Measurements from ENCODE around the gene PFDN1.

PFDN1 gene

GRCh38 chr5:140295414-140295813 is 7.5 kb downstream of the PFDN1 start:
- FAIRE-seq = no peak

GRCh38 chr5:140294753-140295152 is 8.1 kb downstream of the PFDN1 start:
- no peak for FAIRE-seq

- FAIRE-seq = no peak
These were observed 9.1 kb downstream of the PFDN1 start for GRCh38 chr5:140293849-140294100.

- FAIRE-seq = no peak
These were observed 9.6 kb downstream of the PFDN1 start for GRCh38 chr5:140293091-140293848.

- no peak for FAIRE-seq
These were observed 10.5 kb downstream of the PFDN1 start for GRCh38 chr5:140292212-140293036.

- FAIRE-seq = no peak
These were observed 14.9 kb downstream of the PFDN1 start for GRCh38 chr5:140287801-140288521.

- FAIRE-seq = no peak
These were observed 16.5 kb downstream of the PFDN1 start for GRCh38 chr5:140286424-140286823.

GRCh38 chr5:140284013-140284412 is 18.9 kb downstream of the PFDN1 start:
- no peak for FAIRE-seq

GRCh38 chr5:140282266-140282665 is 20.6 kb downstream of the PFDN1 start:
- no peak for FAIRE-seq

GRCh38 chr5:140275837-140276236 is 27.1 kb downstream of the PFDN1 start:
- no peak for FAIRE-seq

GRCh38 chr5:140273401-140273877 is 29.5 kb downstream of the PFDN1 start:
- no peak for FAIRE-seq

- no peak for FAIRE-seq
These were observed 32.9 kb downstream of the PFDN1 start for GRCh38 chr5:140270008-140270407.

- no peak for FAIRE-seq
These were observed 35.3 kb downstream of the PFDN1 start for GRCh38 chr5:140267559-140268018.

- FAIRE-seq = no peak
These were observed 35.7 kb downstream of the PFDN1 start for GRCh38 chr5:140267201-140267540.

- FAIRE-seq = no peak
These were observed 36.3 kb downstream of the PFDN1 start for GRCh38 chr5:140266471-140267200.

GRCh38 chr5:140265845-140266244 is 37.1 kb downstream of the PFDN1 start:
- FAIRE-seq = no peak

GRCh38 chr5:140262839-140263238 is 40.1 kb downstream of the PFDN1 start:
- no peak for FAIRE-seq

- FAIRE-seq = no peak
These were observed 40.7 kb downstream of the PFDN1 start for GRCh38 chr5:140262221-140262620.

- FAIRE-seq = peak; percentile 97
These were observed 41.3 kb downstream of the PFDN1 start for GRCh38 chr5:140261403-140262171.

GRCh38 chr5:140260089-140260656 is 42.7 kb downstream of the PFDN1 start:
- FAIRE-seq = no peak

- no peak for FAIRE-seq
These were observed 43.4 kb downstream of the PFDN1 start for GRCh38 chr5:140259500-140259899.

GRCh38 chr5:140258873-140259272 is 44.0 kb downstream of the PFDN1 start:
- FAIRE-seq = no peak
